PC-3 (cell line): ENCODE measurements around the gene RAB3C. TPM values are rescaled to one million over a fixed set of nuclear protein-coding genes. Genes with fewer than 3 reads are reported as not detected.

ENCODE experiments used
- ATAC-seq: fragments of 200-7000 bp; cut with Tn5 transposase; 2 replicates; pipeline ENCODE4 v1.9.1; 2020; ENCODE audit warnings: mild to moderate bottlenecking, moderate library complexity
- BruUV-seq: library from RNA; stranded (reverse); fragments of 400-500 nt; replicated peaks from 2 replicates; lab custom pipeline; 2021; lab: Mats Ljungman, UMichigan
- CTCF ChIA-PET: fragments of 300-600 bp; sonication (Branson Sonifier 250); formaldehyde crosslinking; loops from one replicate; lab custom pipeline; 2022; ENCODE audit warnings: antibody characterized with exemption; lab: Charles Lee
- POLR2A ChIA-PET: fragments of 300-600 bp; sonication (Branson Sonifier 250); formaldehyde crosslinking; loops from one replicate; lab custom pipeline; 2022; ENCODE audit warnings: antibody characterized with exemption; ENCODE audit not compliant: unreplicated experiment; lab: Charles Lee
- DNase-seq: peaks from one replicate; pipeline ENCODE4 v3.0.0-alpha.2; 2015
- H2AFZ ChIP-seq: fragments of 300-600 bp; sonication (generic); 2 replicates; pipeline ENCODE4 v1.6.0; 2016; ENCODE audit warnings: antibody characterized with exemption, low read length
- H3F3A ChIP-seq: fragments of 300-600 bp; sonication (generic); one replicate; pipeline ENCODE4 v1.6.0; 2017; ENCODE audit warnings: antibody characterized with exemption, low read length, control low read depth, mild to moderate bottlenecking; ENCODE audit not compliant: unreplicated experiment
- H3K27ac ChIP-seq: fragments of 300-600 bp; sonication (generic); 2 replicates; pipeline ENCODE4 v1.5.1; 2016; ENCODE audit warnings: mild to moderate bottlenecking, low read length
- H3K27me3 ChIP-seq: fragments of 300-600 bp; sonication (generic); 2 replicates; pipeline ENCODE4 v1.6.1; 2016; ENCODE audit warnings: low read length, mixed read lengths
- H3K36me3 ChIP-seq: fragments of 300-600 bp; sonication (generic); 2 replicates; pipeline ENCODE4 v1.6.1; 2016; ENCODE audit warnings: low read depth, mixed run types, low read length, mixed read lengths
- H3K4me1 ChIP-seq: fragments of 300-600 bp; sonication (generic); 2 replicates; pipeline ENCODE4 v1.5.1; 2016; ENCODE audit warnings: low read length; ENCODE audit not compliant: insufficient read depth
- H3K4me2 ChIP-seq: fragments of 300-600 bp; sonication (generic); 2 replicates; pipeline ENCODE4 v1.6.0; 2016; ENCODE audit warnings: low read length
- H3K4me3 ChIP-seq: fragments of 300-600 bp; sonication (generic); 2 replicates; pipeline ENCODE4 v1.5.1; 2016; ENCODE audit warnings: mild to moderate bottlenecking, low read length, mixed read lengths
- H3K79me2 ChIP-seq: fragments of 300-600 bp; sonication (generic); 2 replicates; pipeline ENCODE4 v1.6.1; 2017; ENCODE audit warnings: low read length, mixed read lengths
- H3K9ac ChIP-seq: fragments of 300-600 bp; sonication (generic); 2 replicates; pipeline ENCODE4 v1.6.0; 2016; ENCODE audit warnings: mild to moderate bottlenecking, low read length
- H3K9me2 ChIP-seq: fragments of 300-600 bp; sonication (generic); replicated peaks from 2 replicates; pipeline ENCODE4 v1.6.1; 2016; ENCODE audit warnings: mixed run types, low read length, mixed read lengths
- H3K9me3 ChIP-seq: fragments of 300-600 bp; sonication (generic); 2 replicates; pipeline ENCODE4 v1.6.1; 2016; ENCODE audit warnings: low read length, mixed read lengths
- H4K20me1 ChIP-seq: fragments of 300-600 bp; sonication (generic); 2 replicates; pipeline ENCODE4 v1.6.1; 2016; ENCODE audit warnings: low read length, mixed read lengths
- CTCF ChIP-seq: fragments of 300-600 bp; sonication (generic); conservative IDR thresholded peaks from 2 replicates; pipeline ENCODE4 v1.5.1; 2017; ENCODE audit warnings: antibody characterized with exemption, low read depth, mild to moderate bottlenecking, low read length
- EZH2 ChIP-seq: fragments of 300-600 bp; sonication (generic); IDR thresholded peaks from one replicate; pipeline ENCODE4 v1.6.1; 2017; ENCODE audit warnings: antibody characterized with exemption, mild to moderate bottlenecking, low read length; ENCODE audit not compliant: unreplicated experiment
- EZH2phosphoT487 ChIP-seq: fragments of 300-600 bp; sonication (generic); IDR thresholded peaks from 2 replicates; pipeline ENCODE4 v1.6.1; 2018; ENCODE audit warnings: mild to moderate bottlenecking, antibody characterized with exemption, low read length, borderline replicate concordance
- intact Hi-C: fragments of 100-400 bp; cut with micrococcal nuclease; formaldehyde crosslinking; loops from 2 replicates; pipeline ENCODE4 v1.9.0; 2023
- total RNA-seq: library from RNA; depleted of rRNA; stranded (reverse); fragments of >200 nt; gene quantifications from 2 replicates; pipeline ENCODE4 v1.2.3, GENCODE V29; 2014

The RAB3C gene
- total RNA-seq, 1 experiment from 2014 or later: not detected

GRCh38 chr5:58827463-58827862 lies 244.6 kb downstream of the RAB3C start:
- no TSS peak for BruUV-seq
- ATAC-seq (no peak), DNase-seq (no peak)
- no peak overlapping the region for H2AFZ ChIP-seq
- no peaks in the 10 kb centered on the region for H3K79me2 ChIP-seq
- no peak overlapping the region for H3K9ac ChIP-seq
- H3K9me2 ChIP-seq: no peaks in the 10 kb centered on the region
- no peaks in the 10 kb centered on the region for H3F3A ChIP-seq
- no peaks in the 10 kb centered on the region for H3K9me3 ChIP-seq
- H4K20me1 ChIP-seq: no peaks in the 10 kb centered on the region
- intact Hi-C loops: no loop called here
- no peak overlapping the region for H3K4me3 ChIP-seq
- CTCF ChIA-PET: no interaction called here
- H3K27me3 ChIP-seq: peaks cover 11% of the 10 kb centered on the region; the same call in 1 of the 2 replicates
- no peaks in the 10 kb centered on the region for H3K4me1 ChIP-seq
- TF ChIP-seq CTCF: no peak
- TF ChIP-seq EZH2phosphoT487: no peak
- no peak for TF ChIP-seq EZH2
- POLR2A ChIA-PET: no interaction called here
- no peaks in the 10 kb centered on the region for H3K36me3 ChIP-seq
- H3K4me2 ChIP-seq: no peak overlapping the region
- no peak overlapping the region for H3K27ac ChIP-seq

GRCh38 chr5:58828258-58828657 lies 245.4 kb downstream of the RAB3C start:
- Histone ChIP-seq H3K9me3 (no peaks in the 10 kb centered on the region), H3K27me3 (0 out of 2 replicates have a peak, but pooled peaks cover 11% of the 10 kb centered on the region), H3K4me3 (no peak overlapping the region), H3K9me2 (no peaks in the 10 kb centered on the region), H3K4me2 (no peak overlapping the region), H3F3A (no peaks in the 10 kb centered on the region), H4K20me1 (no peaks in the 10 kb centered on the region), H3K36me3 (no peaks in the 10 kb centered on the region), H2AFZ (no peak overlapping the region), H3K79me2 (no peaks in the 10 kb centered on the region), H3K9ac (no peak overlapping the region), H3K4me1 (no peaks in the 10 kb centered on the region), H3K27ac (no peak overlapping the region)
- DNase-seq (no peak), ATAC-seq (no peak)
- CTCF ChIA-PET: no interaction called here
- POLR2A ChIA-PET: no interaction called here
- BruUV-seq: no TSS peak
- TF ChIP-seq CTCF: no peak
- TF ChIP-seq EZH2phosphoT487: no peak
- no peak for TF ChIP-seq EZH2
- intact Hi-C loops: no loop called here

GRCh38 chr5:58834242-58835225 lies 251.7 kb downstream of the RAB3C start:
- no peaks in the 10 kb centered on the region for H3K9me2 ChIP-seq
- no peaks in the 10 kb centered on the region for H3K79me2 ChIP-seq
- H3K9me3 ChIP-seq: no peaks in the 10 kb centered on the region
- POLR2A ChIA-PET: no interaction called here
- no peak overlapping the region for H2AFZ ChIP-seq
- H3K36me3 ChIP-seq: no peaks in the 10 kb centered on the region
- no peak overlapping the region for H3K9ac ChIP-seq
- DNase-seq (no peak), ATAC-seq (no peak)
- H3F3A ChIP-seq: no peaks in the 10 kb centered on the region
- intact Hi-C loops: no loop called here
- H3K27me3 ChIP-seq: 0 out of 2 replicates have a peak, but pooled peaks cover 9% of the 10 kb centered on the region
- no peak overlapping the region for H3K4me2 ChIP-seq
- H3K27ac ChIP-seq: no peak overlapping the region
- TF ChIP-seq EZH2phosphoT487 (no peak), EZH2 (no peak), CTCF (no peak)
- CTCF ChIA-PET: no interaction called here
- no peaks in the 10 kb centered on the region for H4K20me1 ChIP-seq
- no TSS peak for BruUV-seq
- H3K4me1 ChIP-seq: no peaks in the 10 kb centered on the region
- no peak overlapping the region for H3K4me3 ChIP-seq
